Omental fat pad (tissue), 4 donors: ENCODE results near the gene GALNT16. TPM values are rescaled to one million over a fixed set of nuclear protein-coding genes. Genes with fewer than 3 reads are reported as not detected.

Experiments used
- ATAC-seq: fragments of 150-250 bp; one replicate; pipeline ENCODE4 v1.9.1; 2016; ENCODE audit warnings: mild to moderate bottlenecking, moderate library complexity; ENCODE audit not compliant: low FRiP score
- DNase-seq: peaks from one replicate; pipeline ENCODE4 v3.0.0-alpha.2; 2019; ENCODE audit warnings: low spot score
- total RNA-seq, 4 donors: library from RNA; depleted of rRNA; stranded (reverse); fragments of >200 nt; gene quantifications; one replicate each; pipeline ENCODE4 v1.1.0, GENCODE V29; 2016
- TF ChIP-seq, protein P1 (sequence below), 3 donors: fragments of 450-650 bp; IDR thresholded peaks; one replicate each; pipeline ENCODE4 v1.5.1; 2016 to 2017; ENCODE audit warnings: antibody characterized with exemption in 3 of 3, mild to moderate bottlenecking in 3 of 3, moderate library complexity in 2 of 3

GALNT16 gene
- total RNA-seq, 4 donors from 2014 or later: 6.5 to 18.3 (median 8.1) TPM

DNA sequence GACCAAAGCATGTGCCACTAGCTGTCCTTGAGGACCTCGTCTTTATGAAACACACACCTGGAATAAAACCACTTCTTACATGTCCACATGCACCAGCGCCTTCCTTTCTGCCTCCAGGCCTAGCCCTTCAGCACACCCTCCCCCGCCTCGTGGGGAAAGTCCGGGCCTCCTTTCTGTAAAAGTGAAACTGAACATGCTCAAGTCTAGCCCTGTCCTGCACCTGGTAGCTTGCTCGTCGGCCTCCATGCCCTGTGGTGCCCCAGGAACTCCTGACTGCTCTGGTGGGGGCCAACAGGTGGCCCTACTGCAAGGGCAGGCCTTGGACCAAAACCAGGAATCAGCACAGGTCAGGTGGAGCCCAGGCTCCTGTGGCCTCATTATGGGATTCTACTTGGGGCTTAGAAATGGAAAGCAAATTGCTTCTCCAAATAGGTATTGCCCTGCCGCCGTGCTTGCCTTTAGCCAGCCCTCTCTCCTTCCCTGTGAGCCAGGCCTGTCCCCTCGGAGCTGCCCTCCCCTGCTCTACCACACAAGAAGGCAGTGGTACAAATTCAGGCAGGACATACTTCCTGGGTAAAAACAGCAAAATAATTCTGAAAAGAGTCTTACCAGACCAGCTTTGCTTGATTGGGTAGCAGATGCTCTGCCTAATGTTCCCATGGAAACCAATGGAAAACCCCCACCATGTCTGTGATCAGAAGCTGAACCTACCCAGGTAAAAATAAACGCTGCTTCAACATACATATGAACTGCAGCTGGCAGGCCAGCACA lies 94.6 kb downstream of the GALNT16 start:
- no peak for ATAC-seq
- DNase-seq: no peak
- TF ChIP-seq, protein P1, sequence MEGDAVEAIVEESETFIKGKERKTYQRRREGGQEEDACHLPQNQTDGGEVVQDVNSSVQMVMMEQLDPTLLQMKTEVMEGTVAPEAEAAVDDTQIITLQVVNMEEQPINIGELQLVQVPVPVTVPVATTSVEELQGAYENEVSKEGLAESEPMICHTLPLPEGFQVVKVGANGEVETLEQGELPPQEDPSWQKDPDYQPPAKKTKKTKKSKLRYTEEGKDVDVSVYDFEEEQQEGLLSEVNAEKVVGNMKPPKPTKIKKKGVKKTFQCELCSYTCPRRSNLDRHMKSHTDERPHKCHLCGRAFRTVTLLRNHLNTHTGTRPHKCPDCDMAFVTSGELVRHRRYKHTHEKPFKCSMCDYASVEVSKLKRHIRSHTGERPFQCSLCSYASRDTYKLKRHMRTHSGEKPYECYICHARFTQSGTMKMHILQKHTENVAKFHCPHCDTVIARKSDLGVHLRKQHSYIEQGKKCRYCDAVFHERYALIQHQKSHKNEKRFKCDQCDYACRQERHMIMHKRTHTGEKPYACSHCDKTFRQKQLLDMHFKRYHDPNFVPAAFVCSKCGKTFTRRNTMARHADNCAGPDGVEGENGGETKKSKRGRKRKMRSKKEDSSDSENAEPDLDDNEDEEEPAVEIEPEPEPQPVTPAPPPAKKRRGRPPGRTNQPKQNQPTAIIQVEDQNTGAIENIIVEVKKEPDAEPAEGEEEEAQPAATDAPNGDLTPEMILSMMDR (IDR thresholded peaks at IDR 0.05): no peak

DNA sequence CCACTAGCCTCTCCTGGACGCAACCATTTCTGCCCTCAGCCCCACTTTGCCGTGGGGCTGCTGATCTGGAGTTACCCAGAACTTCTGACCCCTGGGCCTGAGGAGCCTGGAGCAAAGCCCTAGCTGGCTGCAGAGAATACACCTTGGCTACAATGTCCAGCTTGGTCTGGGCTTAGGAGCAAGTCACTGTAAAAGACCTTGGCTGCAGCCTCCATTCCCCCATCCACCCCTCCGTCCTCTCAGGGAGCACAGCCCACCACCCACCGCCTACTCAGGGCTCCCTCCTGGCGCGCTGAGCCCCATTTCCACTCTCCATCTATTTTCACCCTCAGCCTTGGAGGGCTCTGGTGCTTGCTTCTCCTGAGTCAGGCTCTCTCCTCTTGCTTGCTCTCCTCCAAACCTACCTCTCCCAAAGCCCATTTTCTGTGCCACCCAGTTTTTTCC lies 95.2 kb downstream of the GALNT16 start:
- DNase-seq (no peak), ATAC-seq (no peak)
- TF ChIP-seq, protein P1 (IDR thresholded peaks at IDR 0.05): no peak

DNA sequence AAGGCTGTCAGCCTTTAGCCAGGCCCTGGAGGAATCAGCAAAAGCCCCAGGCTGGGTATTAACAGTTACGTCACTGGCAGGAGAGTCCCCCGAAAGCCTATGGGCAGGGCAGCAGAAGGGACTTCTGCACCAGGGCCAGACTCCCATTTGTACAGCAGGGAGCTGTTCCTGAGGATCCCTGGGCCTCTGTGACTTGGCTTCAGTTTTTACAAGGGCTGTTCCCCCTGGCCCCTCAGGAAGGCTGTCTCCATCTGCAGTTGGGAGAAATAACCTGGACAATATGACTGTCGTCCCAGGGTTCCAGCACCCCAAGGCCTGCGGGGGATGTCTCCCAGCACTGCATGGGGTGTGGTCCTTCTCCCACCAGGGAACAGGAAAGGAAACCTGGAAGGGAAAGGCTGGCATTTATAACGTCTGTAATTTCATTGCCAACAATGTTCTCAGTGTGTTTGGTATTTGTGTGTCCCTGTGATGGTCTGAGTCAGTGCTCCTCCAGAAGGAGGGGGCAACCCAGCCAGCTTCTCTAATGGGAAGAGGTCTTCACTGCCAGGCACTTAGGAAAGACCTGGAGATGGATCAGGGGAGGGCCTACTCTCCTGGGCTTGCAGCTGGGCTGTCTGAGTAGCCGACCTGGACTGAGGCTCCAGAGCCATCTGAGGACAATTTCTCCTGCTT lies 95.8 kb downstream of the GALNT16 start:
- TF ChIP-seq, protein P1 (IDR thresholded peaks at IDR 0.05): no peak
- DNase-seq (no peak), ATAC-seq (peak; percentile 87)

DNA sequence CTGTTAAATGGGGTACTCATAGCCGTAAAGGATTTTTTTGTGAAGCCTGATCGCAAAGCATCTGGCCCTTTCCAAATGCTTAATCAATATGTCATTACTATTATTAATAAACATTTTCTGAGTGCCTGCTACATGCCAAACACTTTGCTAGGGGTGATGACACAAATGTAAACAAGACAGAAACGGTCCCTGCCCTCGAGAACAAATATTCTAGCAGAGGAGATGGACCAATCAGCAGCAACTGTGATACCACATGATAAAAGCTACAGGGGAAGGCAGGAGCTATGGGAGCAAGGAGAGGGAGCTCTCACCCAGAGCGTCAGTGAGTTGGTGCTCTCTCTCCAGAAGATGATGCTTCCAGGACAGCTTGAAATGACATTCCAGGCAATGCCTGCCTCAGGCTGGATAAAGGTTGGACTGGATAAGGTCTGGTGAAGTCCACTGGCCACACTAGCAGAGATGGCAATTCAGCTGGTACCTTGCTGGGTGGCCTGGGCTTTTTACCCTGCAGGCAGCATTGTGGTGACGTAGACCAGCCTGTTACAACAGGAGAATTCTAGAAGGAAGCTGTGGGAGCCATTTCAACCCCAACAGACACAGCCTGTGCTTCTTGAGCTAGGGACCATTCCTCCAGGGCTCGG lies 97.1 kb downstream of the GALNT16 start:
- ATAC-seq (no peak), DNase-seq (no peak)
- TF ChIP-seq, protein P1 (IDR thresholded peaks at IDR 0.05): no peak

DNA sequence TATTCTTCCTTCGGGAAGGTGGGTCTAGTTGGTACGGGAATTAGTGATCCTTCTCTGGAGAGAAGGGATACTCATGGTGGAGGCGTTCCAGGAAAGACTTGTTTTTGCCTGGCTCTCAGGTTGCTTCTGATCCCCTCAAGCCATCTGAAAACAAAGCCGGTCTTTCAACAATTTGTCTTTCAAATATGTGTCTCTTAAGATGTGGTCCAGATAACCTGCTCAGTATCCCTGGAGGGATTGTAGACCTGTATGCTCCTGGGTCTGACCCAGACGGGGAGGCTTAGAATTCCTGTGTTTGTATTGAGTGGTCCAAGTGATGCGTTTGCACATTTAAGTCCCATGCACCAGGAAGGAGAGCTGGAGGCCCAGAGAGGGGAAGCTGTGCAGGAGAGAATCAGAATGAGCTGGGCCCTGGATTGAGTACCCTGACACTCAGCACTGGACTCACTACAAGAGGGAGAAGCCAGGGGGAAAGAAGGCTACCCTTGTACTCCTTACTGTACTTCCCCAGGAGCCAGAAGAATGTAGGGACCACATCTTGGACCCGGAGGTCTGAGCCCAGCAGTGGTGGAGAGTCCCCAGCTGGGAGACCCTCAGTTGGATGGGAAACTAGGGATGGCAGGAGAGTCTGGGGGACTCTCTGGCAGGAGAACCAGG lies 97.7 kb downstream of the GALNT16 start:
- TF ChIP-seq, protein P1 (IDR thresholded peaks at IDR 0.05): no peak
- ATAC-seq: no peak

DNA sequence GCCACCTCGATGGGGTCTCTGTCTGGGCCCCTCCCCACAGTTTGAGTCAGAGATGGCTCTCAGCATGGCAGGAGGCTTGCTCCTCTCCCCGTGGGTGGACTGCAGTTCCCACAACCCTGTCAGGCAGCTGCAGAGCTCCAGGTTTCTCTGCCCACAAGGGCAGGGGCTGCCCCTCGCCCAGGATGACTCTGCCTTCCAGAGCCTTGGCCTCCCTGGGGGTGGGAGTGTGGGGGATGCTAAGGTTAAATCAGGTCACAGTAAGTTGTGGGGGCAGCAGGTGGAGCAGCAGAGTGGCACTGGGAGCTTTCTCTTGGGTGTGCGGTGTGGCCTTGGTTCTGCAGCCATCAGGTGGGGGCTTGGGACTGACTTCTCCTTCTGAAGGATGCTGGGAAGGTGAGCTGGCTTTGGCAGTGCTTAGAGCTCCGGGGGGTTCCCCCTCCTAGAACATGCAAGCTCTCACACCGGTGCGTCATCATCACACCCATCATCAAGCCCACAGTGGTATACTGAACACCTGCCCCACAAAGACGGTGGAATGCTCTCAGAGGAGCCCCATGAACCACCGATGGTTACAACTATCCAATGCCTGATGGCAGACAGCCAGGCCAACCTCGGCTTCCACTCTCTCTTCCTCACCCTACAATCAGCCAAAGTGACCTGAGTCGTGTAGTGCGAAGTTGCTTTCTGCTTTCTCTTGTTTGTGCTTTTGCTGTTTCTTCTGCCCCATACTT lies 98.4 kb downstream of the GALNT16 start:
- no peak for ATAC-seq
- TF ChIP-seq, protein P1 (IDR thresholded peaks at IDR 0.05): no peak
- DNase-seq: no peak

More for the DNA sequence above, 97.7 kb downstream of the GALNT16 start:
- DNase-seq: no peak
